Astrocyte of the hippocampus (primary cell): ENCODE data around the gene ABCA2.
"Not testable (repeated sequence)": the region's sequence is repeated elsewhere in the genome, so short reads cannot be mapped to it uniquely, and the experiment has no call there.

Experiments used
- DNase-seq: peaks from one replicate; pipeline ENCODE4 v3.0.0; 2011; ENCODE audit warnings: low read depth, low spot score

ABCA2 gene

DNA sequence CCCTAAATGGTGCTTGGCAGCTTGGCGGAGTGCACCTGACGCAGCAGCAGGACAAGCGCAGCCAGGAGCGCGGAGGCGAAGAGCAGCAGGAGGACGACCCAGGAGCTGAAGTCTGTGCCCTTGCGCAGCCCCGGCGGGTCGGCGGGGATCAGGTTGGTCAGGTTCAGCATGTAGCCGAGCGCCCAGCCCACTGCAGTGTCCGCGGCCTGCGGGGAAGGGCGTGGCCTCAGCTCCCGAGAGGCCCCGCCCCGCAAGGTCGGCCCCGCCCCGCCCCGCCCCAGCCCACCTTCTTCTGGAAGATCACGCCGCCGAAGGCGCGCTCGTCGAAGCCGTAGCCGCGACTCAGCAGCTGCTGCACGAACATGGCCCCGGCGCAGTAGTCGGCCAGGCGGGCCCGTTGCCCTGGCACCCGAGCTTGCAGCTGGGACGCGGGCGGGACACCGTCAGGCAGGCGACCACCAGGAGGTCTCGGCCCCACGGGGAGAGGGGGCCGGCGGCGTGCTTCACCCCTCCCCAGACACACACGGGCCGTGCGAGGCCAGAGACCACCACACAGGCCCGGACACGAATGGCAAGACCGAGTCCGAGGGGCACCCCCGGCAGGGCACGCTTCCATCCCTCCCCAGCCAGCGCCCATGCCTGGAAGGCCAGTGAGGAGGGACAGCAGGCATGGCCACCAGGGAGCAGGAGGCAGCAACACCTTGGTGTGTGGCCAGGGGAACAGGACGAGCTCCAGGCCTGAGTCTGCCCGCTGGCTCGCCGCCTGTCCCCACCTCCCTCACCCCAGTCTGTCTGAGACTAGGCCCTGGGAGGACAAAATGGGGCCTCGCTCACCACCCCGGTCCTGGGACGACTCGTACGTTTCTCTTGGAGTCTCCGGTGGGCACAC lies 20.9 kb upstream of the ABCA2 start:
- no peak for DNase-seq

DNA sequence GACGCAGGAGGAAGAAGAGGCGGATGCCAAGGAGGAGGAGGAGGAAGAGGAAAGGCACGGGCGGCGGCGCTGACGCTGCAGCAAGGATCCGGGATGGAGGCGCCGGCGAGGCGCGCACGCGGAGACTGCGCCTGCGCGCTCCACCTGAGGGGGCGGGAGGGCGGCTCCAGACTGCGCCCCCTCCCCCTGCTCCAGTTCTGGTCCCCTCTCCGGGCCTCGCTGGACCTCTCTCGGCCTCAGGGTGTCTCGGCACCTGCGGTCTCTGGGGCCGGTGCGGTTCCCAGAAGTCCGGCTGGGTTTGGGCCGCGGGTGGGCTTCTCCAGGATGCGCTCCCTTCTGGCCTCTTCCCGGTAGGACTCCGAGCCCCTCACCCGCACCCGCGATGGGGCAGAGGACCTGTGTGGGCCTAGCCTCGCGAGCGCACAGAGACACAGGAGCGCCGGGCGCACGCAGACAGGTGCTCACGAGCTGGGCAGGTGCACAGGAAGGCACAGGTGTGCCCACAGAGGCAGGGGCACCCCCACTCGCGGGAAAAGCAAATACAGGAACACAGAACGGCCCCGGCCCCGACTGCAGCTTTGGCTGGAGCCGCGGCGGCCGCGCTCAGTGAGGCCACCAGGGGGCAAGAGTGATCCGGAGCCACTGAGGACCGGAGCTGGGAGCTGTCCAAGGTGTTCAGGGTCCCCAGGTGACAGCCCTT lies 18.2 kb upstream of the ABCA2 start, which contains the start of gene NPDC1:
TSS of gene NPDC1 (minus strand) at position 90 of the 700 bp plus-strand sequence. CDS start 188 bp downstream, outside the sequence.
- DNase-seq: peak; percentile 93

DNA sequence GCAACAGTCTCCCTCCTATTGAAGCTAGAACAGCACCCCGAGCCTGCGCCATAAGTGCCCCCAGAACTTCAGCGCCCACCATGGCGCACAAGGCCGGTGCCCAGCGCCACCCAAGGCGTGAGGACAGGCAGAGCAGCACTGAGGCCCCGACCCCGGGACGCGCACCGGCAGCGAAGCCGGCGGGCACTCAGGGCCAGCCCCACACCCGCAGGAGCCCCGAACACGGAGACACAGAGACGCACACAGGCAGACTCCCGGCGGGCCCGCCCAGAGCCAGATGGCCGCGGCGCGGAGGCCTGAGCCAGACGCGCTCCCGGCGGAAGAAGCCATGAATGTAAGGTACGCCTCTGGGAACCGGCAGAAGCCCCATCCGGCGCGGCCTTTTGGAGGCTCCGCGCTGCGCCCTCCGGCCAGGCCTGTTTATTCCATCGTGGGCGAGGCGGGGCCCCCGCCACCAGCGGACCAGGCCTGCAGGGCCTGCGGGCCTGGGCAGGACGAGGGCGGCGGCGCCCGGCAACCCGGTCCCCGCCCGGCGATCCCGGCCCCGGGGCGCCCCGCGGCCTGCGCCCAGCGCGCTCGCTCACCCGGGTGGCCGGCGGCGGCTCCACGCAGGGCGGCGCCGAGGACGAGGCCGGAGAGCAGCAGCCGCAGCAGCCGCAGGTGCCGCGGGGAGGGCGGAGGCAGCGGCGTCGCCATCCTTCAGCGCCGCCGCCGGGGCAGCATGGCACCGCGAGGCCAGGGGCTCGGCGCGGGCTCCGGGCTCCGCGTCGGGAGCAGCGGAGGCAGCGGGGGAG lies 17.5 kb upstream of the ABCA2 start:
- peak; percentile 75 for DNase-seq

DNA sequence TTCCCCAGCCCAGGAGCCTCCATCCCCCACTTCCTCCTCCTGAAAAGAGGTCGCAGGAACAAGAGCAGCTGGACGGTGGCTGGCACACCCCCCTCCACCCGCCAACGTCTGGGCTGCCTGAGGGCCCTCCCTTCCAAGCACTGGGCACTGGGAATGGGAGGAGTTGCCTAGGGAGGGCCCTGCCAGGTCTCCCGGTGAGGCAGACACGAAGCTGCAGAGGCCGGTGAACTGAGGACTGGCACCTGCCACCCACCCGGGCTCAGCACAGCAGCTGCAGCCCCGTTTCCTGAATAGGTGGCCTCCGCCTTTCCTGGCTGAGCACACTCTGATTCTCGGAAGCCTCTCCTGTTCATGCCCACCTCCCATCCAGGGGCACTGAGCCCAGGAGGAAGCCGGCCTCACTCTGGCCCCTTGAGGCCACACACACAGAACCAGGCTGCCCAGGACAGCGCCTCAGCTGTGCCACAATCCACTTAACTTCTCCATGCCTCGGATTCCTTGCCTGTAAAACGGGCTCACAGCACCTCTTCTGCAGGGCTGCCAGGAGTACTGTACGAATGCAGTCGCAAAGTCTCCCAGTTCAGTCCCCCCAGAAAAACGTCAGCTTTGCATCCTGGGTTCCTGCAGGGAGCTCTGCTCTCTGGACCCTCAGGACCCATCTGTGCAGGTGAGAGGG lies 16.6 kb upstream of the ABCA2 start:
- DNase-seq: no peak

DNA sequence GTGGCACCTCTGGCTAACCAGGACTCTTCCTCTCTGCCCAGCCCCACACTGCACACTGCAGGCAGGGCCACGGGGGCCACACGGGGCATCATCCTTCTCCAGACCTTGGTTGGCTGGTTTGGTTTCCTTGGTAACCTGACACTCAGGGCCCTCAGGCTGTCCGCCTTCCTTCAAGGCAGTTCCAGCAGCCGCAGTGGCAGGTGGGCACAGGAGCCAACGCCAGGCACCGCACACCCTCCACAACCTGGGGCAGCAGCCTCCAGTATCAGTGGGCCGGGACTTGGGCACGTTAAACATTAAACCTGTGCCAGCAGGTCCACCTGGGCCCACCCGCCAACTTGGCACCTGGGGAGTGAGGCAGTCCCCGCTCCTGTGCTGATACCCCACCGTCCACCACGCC lies 16.0 kb upstream of the ABCA2 start:
- no peak for DNase-seq

DNA sequence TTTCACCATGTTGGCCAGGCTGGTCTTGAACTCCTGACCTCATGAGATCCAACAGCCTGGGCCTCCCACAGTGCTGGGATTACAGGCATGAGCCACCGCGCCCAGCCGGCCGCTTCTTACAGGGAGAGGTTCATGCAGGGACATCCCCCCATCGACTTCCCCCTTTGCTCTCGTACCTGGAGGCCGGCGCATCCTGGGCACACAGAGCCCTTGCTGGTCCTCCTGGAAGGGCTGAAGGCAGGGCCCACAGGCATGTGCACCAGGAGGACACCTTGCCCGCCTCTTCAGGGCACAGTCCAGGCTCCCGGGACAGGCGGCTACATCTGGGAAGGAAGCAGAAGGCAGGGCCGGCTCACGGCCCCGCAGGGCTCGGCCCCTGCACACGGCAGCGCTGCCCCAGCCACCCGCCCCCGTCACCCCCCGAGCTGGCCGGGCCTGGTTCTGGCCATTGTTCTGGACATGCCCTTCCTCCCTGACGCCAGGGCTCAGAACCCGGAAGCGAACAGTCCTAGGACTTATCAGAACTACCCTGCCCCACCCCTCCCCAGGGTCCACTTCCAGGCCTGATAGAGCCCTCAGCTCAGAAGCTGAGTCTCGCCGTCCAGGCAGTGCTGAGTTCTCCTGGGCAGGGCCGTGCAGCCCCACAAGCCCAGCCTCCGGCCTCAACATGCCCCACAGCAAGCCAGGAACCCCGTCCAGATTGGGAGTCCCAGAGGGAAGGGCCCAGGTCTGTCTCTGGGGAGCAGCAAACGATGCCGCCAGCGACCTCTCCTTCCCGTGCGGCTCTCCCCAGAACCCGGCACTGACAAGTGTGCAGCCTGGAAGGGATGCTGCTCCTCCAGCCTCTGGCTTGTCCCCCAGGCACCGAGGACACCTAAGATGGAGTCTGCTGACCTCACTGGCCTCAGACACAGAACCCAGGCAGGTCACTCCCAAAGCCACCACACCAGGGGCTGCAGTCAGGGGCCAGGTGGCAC lies 15.0 kb upstream of the ABCA2 start:
- no peak for DNase-seq

DNA sequence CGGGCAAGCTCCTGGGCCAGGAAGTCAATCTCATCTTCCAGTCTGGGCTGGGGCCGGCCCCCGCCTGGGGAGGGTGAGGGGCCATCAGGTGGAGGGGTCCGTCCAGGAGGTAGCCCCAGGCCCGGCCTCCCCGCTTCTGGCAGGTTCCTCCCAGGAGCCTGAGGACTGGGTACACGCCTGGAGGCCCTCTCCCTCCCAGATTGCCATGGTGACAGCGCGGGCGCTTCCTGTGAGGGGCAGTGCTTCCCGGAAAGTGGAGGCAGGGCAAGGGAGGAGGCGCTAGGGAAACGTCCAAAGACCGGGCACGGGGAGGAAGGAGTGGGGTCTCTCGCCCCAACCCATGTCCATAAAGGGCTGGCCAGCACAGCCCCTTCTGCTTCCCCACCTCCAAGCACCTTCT lies 13.1 kb upstream of the ABCA2 start:
- DNase-seq: no peak

DNA sequence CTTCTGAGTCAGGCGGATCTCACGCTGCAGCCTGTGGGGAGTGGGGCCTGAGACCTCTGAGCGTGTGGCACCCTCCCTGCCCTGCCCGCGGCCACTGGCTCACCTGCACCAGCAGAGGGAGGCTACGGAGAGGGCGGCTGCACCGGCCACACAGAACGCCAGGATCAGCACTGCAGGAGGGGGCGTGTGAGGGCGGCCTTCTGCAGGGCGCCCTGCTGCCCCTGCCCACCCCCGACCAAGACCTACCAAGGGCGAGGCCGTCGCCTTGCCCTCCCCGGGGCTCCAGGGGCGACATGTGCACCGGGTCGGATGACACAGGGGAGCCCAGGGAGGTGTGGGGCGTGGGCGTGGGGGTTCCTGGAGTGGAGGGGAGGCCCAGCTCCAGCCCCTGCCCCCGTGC lies 12.5 kb upstream of the ABCA2 start:
- DNase-seq: no peak

DNA sequence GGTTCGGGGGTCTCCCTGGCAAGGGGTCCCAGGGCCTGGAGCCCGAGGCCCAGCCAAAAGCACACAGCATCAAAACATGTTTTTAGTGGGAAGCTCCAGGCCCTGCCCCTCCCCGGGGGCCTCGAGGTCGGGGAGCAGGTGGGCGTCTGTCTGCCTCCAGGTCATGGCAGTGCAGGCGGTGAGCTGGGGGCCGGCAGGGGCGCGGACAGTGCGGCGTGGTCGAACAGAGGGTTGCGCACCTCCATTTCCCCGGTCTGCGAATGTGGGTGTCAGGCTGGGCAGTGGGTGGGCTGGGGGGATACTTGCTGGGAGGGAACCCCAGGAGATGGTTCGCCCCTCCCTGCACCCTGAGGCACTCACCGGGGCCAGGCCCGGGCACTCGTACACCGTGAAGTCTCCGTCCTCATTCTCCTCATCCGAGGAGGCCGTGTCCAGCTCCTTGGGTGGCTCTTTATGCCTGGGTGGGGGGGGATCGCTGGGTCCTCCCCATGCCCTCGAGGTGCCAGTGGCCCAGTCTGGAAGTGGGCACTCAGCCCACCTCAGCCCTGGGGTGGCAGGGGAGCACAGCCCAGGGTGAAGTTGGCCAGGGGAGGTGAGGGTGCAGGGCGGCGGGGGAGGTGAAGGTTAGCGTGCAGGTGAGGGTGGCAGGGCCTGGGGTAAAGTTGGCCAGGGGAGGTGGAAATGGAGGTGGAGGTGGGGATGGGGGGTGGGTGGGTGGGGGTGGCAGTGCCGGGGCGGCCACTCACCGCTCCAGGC lies 11.8 kb upstream of the ABCA2 start:
- DNase-seq: no peak

DNA sequence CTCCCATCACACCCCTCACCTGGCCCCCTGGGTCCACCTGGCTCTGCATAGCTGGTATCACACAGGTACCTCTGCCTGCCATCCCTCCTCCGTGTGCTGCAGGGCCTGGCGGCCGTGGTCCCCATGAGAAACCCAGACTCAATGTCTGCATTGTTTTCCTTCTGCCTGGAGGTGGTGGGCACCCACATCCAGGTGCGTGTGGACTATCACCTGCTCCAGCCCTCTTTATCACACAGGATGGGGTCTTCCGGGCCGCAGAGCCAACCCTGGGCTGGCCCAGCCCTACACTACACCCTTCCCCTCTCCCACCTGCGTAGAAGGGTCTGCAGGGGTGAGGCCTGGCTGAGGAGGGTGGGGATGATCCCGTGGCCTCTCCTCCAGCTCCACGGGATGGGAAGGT lies 10.9 kb upstream of the ABCA2 start:
- no peak for DNase-seq

DNA sequence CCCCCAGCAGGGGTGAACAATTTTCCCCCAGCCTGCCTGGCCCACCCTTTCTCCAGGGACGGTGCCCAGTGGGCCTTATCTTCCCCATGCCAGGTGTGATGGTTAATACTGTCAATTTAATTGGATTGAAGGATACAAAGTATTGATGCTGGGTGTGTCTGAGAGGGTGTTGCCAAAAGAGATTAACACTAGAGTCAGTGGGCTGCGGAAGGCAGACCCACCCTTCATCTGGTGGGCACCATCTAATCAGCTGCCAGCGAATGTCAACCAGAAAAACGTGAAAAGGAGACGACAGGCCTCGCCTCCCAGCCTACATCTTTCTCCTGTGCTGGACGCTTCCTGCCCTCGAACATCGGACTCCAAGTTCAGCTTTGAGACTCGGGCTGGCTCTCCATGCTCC lies 9.4 kb upstream of the ABCA2 start:
- DNase-seq: no peak

DNA sequence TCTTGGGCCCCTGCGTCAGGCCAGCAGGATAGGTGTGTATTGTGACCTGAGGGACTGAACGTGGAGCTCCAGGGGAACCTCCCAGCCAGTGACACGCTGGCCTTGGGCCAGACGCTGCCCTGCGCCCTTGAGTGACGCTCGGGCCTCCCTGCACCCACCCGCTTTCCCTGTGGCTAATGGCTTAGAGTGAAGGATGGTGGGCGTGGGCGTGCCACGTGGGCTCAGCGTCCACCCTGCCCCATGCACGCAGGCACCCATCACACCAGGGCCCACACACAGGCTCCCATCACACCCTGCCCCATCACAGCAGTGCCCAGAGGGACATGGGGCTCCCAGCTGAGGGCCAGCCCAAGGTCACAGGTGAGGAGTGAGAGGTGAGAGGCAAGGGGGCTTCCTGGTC lies 9.0 kb upstream of the ABCA2 start:
- DNase-seq: no peak

DNA sequence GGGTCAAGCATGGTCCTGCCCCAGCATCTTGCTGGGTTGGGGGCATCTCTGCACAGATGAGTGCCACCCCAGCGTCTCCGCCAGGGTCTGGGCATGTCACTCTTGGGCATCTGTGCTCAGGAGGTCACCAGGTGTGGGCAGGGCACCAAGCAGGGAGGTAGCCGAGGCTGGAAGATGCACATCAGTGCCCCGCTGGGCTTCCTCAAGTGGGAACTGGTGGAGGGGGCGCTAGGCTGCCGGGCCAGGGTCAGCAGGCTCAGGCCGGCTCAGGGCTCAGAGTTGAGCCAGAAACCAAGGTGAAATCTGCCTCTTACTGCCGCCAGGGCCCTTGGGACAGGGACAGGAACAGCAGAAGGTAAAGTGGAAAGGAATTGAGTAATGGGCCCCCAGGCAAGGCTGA lies 7.9 kb upstream of the ABCA2 start:
- DNase-seq: no peak

DNA sequence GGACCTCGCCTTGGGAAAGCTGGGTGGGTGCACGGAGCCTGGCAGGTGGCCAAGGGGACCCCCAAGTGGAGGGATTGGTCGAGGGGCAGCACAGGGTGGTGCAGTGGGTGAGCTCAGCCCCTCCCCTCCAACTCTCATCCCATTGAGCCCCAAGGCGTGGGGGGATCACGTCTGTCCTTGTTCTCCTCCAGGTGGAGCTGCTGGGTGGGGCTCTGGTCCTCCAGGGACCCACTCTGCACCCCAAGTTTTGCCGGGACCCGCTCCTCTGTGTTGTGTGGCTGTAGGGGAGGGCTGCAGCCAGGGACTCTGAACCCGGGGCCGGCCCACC lies 7.4 kb upstream of the ABCA2 start:
- no peak for DNase-seq

DNA sequence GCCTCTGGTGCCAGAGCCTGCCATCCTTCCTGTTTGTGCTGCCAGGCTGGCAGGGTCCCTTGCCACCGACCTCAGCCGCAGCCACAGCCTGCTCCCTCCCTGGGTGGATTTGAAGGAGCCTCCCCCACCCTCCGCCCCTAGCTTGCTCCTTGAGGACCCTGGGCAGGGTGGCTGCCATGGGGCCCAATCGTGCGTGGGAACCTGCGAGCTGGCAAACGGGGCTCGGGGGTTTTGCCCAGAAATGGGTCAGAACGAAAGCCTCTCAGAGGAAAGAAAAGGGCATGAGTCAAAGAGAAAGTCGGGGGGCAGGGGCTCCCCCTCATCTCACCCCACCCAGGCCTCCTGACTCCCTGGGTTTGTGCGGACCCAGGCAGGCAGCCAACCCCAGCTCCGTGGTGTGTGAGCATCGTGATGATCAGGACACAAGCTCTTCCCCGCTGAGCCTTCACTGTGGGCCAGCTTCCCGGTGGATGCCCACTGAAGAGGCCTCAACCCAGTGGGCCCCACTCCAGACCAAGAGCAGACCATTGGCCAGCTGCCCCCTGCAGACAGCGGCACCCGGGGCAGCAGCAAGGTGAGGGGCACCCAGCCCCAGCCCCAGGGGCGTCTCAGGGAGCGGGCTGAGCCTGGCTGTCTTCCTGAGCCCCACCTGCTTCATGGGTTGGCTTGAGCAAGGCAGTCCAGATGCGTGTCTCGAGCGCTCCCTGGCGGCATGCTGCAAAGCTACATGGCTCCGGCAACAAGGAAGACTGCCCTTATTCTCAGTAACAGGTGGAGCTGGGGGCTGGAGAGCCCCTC lies 6.9 kb upstream of the ABCA2 start:
- peak; percentile 90 for DNase-seq

DNA sequence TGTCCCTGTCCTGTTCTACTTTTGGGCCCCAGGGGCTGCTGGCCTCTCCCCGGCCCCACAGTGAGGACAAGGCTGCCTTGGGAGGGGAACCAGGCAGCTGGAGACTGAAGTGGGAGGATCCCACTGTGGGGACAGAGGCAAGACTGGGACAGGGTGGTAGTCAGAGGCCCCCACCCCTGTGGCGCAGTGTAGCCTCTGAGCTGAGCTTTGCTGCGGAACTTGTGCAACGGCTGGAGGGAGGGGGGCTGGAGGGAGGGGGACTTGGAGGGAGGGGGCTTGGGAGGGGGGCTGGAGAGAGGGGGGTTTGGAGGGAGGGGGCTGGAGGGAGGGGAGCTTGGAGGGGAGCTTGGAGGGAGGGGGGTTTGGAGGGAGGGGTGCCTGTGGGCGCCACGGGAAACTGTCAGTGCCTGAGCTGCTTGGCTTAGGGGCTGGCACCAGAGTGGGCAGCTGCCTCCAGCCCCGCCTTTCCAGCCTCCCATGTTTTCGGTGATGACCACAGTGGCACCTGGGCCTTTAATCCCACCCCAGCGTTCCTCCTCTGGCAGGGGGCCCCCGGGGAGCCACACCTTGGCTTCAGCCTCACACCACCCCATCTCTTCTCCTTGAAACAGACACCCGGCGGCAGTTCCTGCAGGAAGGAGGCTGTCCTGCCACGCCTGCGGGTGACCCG lies 6.1 kb upstream of the ABCA2 start:
- no peak for DNase-seq

DNA sequence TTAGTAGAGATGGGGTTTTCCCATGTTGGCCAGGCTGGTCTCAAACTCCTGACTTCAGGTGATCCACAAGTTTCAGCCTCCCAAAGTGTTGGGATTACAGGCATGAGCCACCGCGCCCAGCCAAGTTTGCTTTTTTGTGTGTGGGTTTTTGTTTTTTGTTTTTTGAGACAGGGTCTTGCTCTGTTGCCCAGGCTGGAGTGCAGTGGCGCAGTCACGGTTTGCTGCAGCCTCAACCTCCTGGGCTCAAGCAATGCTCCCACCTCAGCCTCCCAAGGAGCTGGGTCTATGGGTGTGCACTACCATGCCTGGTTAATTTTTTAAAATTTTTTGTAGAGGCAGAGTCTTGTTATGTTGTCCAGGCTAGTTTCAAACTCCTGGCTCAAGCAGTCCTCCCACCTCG lies 5.4 kb upstream of the ABCA2 start:
- not testable (repeated sequence) for DNase-seq

DNA sequence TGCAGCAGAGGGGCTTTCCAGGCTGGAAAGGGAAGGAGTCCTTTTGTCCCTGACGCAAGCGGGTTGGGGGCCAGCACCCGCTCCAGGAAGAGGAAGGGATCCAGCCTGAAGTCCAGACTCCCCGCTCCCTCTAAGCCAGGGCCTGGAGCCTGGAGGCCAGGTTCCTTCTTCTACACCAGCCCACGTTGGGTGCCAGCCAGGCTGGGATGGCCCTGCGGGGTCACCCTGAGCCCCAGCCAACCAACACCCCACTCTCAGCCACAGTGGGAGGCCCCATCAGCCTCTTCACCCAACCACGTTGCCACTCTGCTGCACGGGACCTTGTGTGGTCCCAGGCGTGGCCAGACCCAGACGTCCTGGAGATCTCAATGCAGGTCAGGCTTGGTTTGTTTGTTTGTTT lies 4.8 kb upstream of the ABCA2 start:
- DNase-seq: no peak
